K562 (cell line): Measurements from ENCODE around the gene HIVEP3. TPM values are rescaled to one million over a fixed set of nuclear protein-coding genes. Genes with fewer than 3 reads are reported as not detected.

Source experiments
- ATAC-seq: fragments of 200-7000 bp; cut with Tn5 transposase; 3 replicates; pipeline ENCODE4 v1.9.1; 2020; ENCODE audit warnings: moderate library complexity
- BruUV-seq: library from RNA; stranded (reverse); fragments of 400-500 nt; replicated peaks from 2 replicates; lab custom pipeline; 2021; lab: Mats Ljungman, UMichigan
- CTCF ChIA-PET: fragments of 300-600 bp; formaldehyde crosslinking; extraction: SDS; loops from one replicate; lab custom pipeline; 2021; ENCODE audit warnings: low intra/inter-chr PET ratio; lab: Yijun Ruan, JAX
- POLR2A ChIA-PET: fragments of 300-600, 350-650 bp; sonication (Branson Sonifier 250); formaldehyde crosslinking; extraction: SDS; loops from one replicate; lab custom pipeline; 2021; ENCODE audit warnings: antibody characterized with exemption, inconsistent platforms; lab: Yijun Ruan, JAX
- DNase-seq, 4 experiments: peaks; one replicate each; pipeline versions ENCODE4 v3.0.0 to v3.0.0-alpha.2; 2011 to 2018; ENCODE audit warnings: low spot score in 3 of 4, mixed read lengths in 3 of 4; ENCODE audit errors: extremely low read depth in 1 of 4
- FAIRE-seq: peaks from 2 replicates; lab custom pipeline; 2011; peaks lifted over from hg19 to GRCh38; lab: Jason Lieb, UNC
- H2AFZ ChIP-seq: 2 replicates; pipeline ENCODE4 v1.6.0; 2011; ENCODE audit warnings: low read depth, low read length, control low read depth, inconsistent platforms
- H3K27ac ChIP-seq: fragments of 200-600 bp; 3 replicates; pipeline ENCODE4 v1.8.0; 2011; ENCODE audit warnings: low read depth, mild to moderate bottlenecking, control low read depth, inconsistent platforms, low read length, moderate library complexity, mixed read lengths; ENCODE audit errors: extremely low read depth
- H3K27me3 ChIP-seq, 2 experiments: fragments of 300-600 bp in 1 of 2; 2 replicates in 1 of 2; 3 replicates in 1 of 2; pipeline versions ENCODE4 v1.6.0 to v1.8.0; 2011; ENCODE audit warnings: inconsistent platforms in 2 of 2, low read length in 2 of 2, mild to moderate bottlenecking in 1 of 2, mixed read lengths in 1 of 2, moderate library complexity in 1 of 2; ENCODE audit not compliant: control insufficient read depth in 2 of 2, insufficient read depth in 2 of 2
- H3K36me3 ChIP-seq: fragments of 300-600 bp; 3 replicates; pipeline ENCODE4 v1.8.0; 2011; ENCODE audit warnings: mild to moderate bottlenecking, low read length, inconsistent platforms; ENCODE audit not compliant: control insufficient read depth, insufficient read depth
- H3K4me1 ChIP-seq, 2 experiments: fragments of 200-600 bp in 1 of 2; replicated peaks in 1 of 2; 2 replicates in 1 of 2; 3 replicates in 1 of 2; pipeline versions ENCODE4 v1.5.1 to v1.8.0; 2011; ENCODE audit warnings: inconsistent platforms in 2 of 2, low read length in 2 of 2, mild to moderate bottlenecking in 1 of 2, mixed read lengths in 1 of 2, moderate library complexity in 1 of 2; ENCODE audit not compliant: control insufficient read depth in 2 of 2, insufficient read depth in 2 of 2
- H3K4me2 ChIP-seq: 2 replicates; pipeline ENCODE4 v1.6.1; 2011; ENCODE audit warnings: low read length, control low read depth, inconsistent platforms, mixed read lengths; ENCODE audit not compliant: insufficient read depth
- H3K4me3 ChIP-seq: fragments of 200-600 bp; sonication (generic), shearing (Covaris generic); 2 replicates; pipeline ENCODE4 v1.5.1; 2016; ENCODE audit warnings: control low read depth, inconsistent platforms
- H3K79me2 ChIP-seq: fragments of 200-600 bp; 3 replicates; pipeline ENCODE4 v1.8.0; 2011; ENCODE audit warnings: low read length, inconsistent platforms; ENCODE audit not compliant: control insufficient read depth, insufficient read depth
- H3K9ac ChIP-seq, 2 experiments: 2 replicates each; pipeline versions ENCODE4 v1.6.0 to v1.6.1; 2011; ENCODE audit warnings: low read depth in 2 of 2, low read length in 2 of 2, control low read depth in 1 of 2, inconsistent platforms in 1 of 2, mild to moderate bottlenecking in 1 of 2, mixed read lengths in 1 of 2; ENCODE audit not compliant: insufficient read depth in 1 of 2
- H3K9me1 ChIP-seq: one replicate; pipeline ENCODE4 v1.6.0; 2011; ENCODE audit warnings: inconsistent platforms, mild to moderate bottlenecking, low read length, moderate library complexity; ENCODE audit not compliant: control insufficient read depth, insufficient read depth
- H3K9me3 ChIP-seq: replicated peaks from 2 replicates; pipeline ENCODE4 v1.5.1; 2011; ENCODE audit warnings: low read depth, low read length, inconsistent platforms; ENCODE audit not compliant: control insufficient read depth, insufficient read depth
- H4K20me1 ChIP-seq: replicated peaks from 2 replicates; pipeline ENCODE4 v1.6.1; 2011; ENCODE audit warnings: low read length, inconsistent platforms, mixed read lengths; ENCODE audit not compliant: control insufficient read depth, insufficient read depth
- BCOR ChIP-seq: fragments of 450-650 bp; IDR thresholded peaks from 2 replicates; pipeline ENCODE4 v1.6.1; 2016
- CEBPG ChIP-seq, 3 experiments: fragments of 200-800 bp in 1 of 3; sonication (Bioruptor generic) in 1 of 3; sonication (generic) in 1 of 3; formaldehyde crosslinking in 1 of 3; IDR thresholded peaks in 2 of 3; conservative IDR thresholded peaks in 1 of 3; 2 replicates each; pipeline versions ENCODE4 v1.6.1 to v1.8.0; 2016 to 2022; ENCODE audit warnings: missing compliant biosample characterization in 2 of 3, missing genetic modification characterization in 2 of 3, mild to moderate bottlenecking in 1 of 3, missing genetic modification reagents in 1 of 3
- DMBX1 ChIP-seq: fragments of 250-450 bp; sonication (Bioruptor Pico); IDR thresholded peaks from 2 replicates; pipeline ENCODE4 v1.8.0; 2022; ENCODE audit warnings: inconsistent platforms, mild to moderate bottlenecking, moderate library complexity, borderline replicate concordance
- DNMT1 ChIP-seq: fragments of 450-650 bp; IDR thresholded peaks from 2 replicates; pipeline ENCODE4 v1.6.1; 2016; ENCODE audit warnings: antibody characterized with exemption, mild to moderate bottlenecking
- ETV6 ChIP-seq, 3 experiments: fragments of 150-350 bp in 1 of 3; sonication (generic) in 1 of 3; formaldehyde crosslinking in 1 of 3; IDR thresholded peaks; 2 replicates each; pipeline versions ENCODE4 v1.6.1 to v1.8.0; 2014 to 2022; ENCODE audit warnings: borderline replicate concordance in 2 of 3, low read depth in 2 of 3, antibody characterized with exemption in 1 of 3, low read length in 1 of 3, mild to moderate bottlenecking in 1 of 3, missing genetic modification reagents in 1 of 3
- HMG20A ChIP-seq: fragments of 450-650 bp; formaldehyde crosslinking; conservative IDR thresholded peaks from 2 replicates; pipeline ENCODE4 v1.4.0; 2020; ENCODE audit warnings: mild to moderate bottlenecking, mixed read lengths
- HNRNPL ChIP-seq: fragments of 200-400 bp; formaldehyde crosslinking; IDR thresholded peaks from 2 replicates; pipeline ENCODE4 v1.6.1; 2017; ENCODE audit warnings: low read depth, mild to moderate bottlenecking, low read length
- RAD21 ChIP-seq, 2 experiments: fragments of 250-450 bp in 1 of 2; fragments of 450-650 bp in 1 of 2; sonication (Bioruptor Pico) in 1 of 2; formaldehyde crosslinking in 1 of 2; IDR thresholded peaks in 1 of 2; conservative IDR thresholded peaks in 1 of 2; 2 replicates each; pipeline versions ENCODE4 v1.4.0 to v1.8.0; 2020 to 2022; ENCODE audit warnings: mild to moderate bottlenecking in 2 of 2, moderate library complexity in 1 of 2
- SOX6 ChIP-seq: fragments of 450-650 bp; IDR thresholded peaks from 2 replicates; pipeline ENCODE4 v1.6.1; 2014; ENCODE audit warnings: mild to moderate bottlenecking
- ZFP1 ChIP-seq: fragments of 450-650 bp; formaldehyde crosslinking; IDR thresholded peaks from 2 replicates; pipeline ENCODE4 v1.4.0; 2020; ENCODE audit warnings: mild to moderate bottlenecking, mixed read lengths
- ZFX ChIP-seq: sonication (generic); formaldehyde crosslinking; IDR thresholded peaks from 2 replicates; pipeline ENCODE4 v1.8.0; 2022; ENCODE audit warnings: mild to moderate bottlenecking, missing genetic modification reagents, moderate library complexity
- ZNF217 ChIP-seq: sonication (generic); formaldehyde crosslinking; IDR thresholded peaks from 2 replicates; pipeline ENCODE4 v1.8.0; 2022; ENCODE audit warnings: mild to moderate bottlenecking, missing genetic modification reagents
- ZNF347 ChIP-seq: fragments of 450-650 bp; formaldehyde crosslinking; IDR thresholded peaks from 2 replicates; pipeline ENCODE4 v1.4.0; 2020; ENCODE audit warnings: low read depth, mild to moderate bottlenecking, moderate library complexity
- ZNF41 ChIP-seq: fragments of 250-450 bp; sonication (Bioruptor Pico); conservative IDR thresholded peaks from 2 replicates; pipeline ENCODE4 v1.4.0; 2020; ENCODE audit warnings: mild to moderate bottlenecking
- ZNF449 ChIP-seq: fragments of 250-450 bp; sonication (Bioruptor Pico); IDR thresholded peaks from 2 replicates; pipeline ENCODE4 v1.8.0; 2022; ENCODE audit warnings: moderate library complexity, mild to moderate bottlenecking, inconsistent platforms
- WGBS: fragments of 100-300 bp; shearing (Covaris generic); methylation state at CpG from one replicate; pipeline ENCODE4 v1.1.6; 2016; ENCODE audit warnings: low coverage, mixed read lengths; ENCODE audit not compliant: insufficient coverage; ENCODE audit errors: missing lambda C conversion rate; 5-methylcytosine and 5-hydroxymethylcytosine counted together
- in situ Hi-C: fragments of 300-500 bp; cut with MboI; formaldehyde crosslinking; loops from 4 replicates; pipeline ENCODE4 v1.15.0; 2018; ENCODE audit warnings: inconsistent platforms, mixed read lengths
- intact Hi-C: fragments of 100-400 bp; cut with micrococcal nuclease; formaldehyde crosslinking; loops from 2 replicates; pipeline ENCODE4 v1.14.2; 2022
- polyA plus RNA-seq, 8 experiments: library from polyadenylated mRNA; depleted of rRNA in 4 of 8; stranded (reverse) in 5 of 8; unstranded in 3 of 8; fragments of >200 nt; fragmentation: Nextera tagmentation in 2 of 8; fragmentation: Illumina TruSeq in 1 of 8; extraction: Ambion mirVana in 2 of 8; extraction: Trizol in 1 of 8; gene quantifications; 2 replicates each; pipeline versions ENCODE4 v1.2.1 to v1.2.3, GENCODE V29; 2011 to 2014; ENCODE audit warnings: inconsistent platforms in 1 of 8, missing spikeins in 1 of 8
- total RNA-seq, 7 experiments: library from RNA; depleted of rRNA in 6 of 7; stranded (reverse); fragments of >200 nt in 6 of 7; fragmentation: Illumina TruSeq in 2 of 7; extraction: Trizol in 2 of 7; gene quantifications; 2 replicates each; pipeline versions ENCODE4 v1.2.1 to v1.2.3, GENCODE V29; 2011 to 2021; ENCODE audit warnings: low replicate concordance in 1 of 7

HIVEP3 gene
- total and polyA plus RNA-seq, 9 of the 15 experiments (the other 6 are each of a cell fraction or from before 2014, with no cell fraction given): 0.09 to 0.58 (median 0.34) TPM; not detected in 1

GRCh38 chr1:41536361-41536802, 382.3 kb downstream of the HIVEP3 start (continued):
- no peak for TF ChIP-seq HNRNPL
- TF ChIP-seq ZNF41 (CRISPR knock-in tag): no peak
- no peak for TF ChIP-seq ZFP1 (CRISPR knock-in tag)
- no peak for TF ChIP-seq BCOR
- no peak for TF ChIP-seq ZNF217
- no peak for TF ChIP-seq ZNF449 (CRISPR knock-in tag)

- no peak for FAIRE-seq
- ATAC-seq: no peak
- ChIA-PET CTCF (no interaction called here), POLR2A (no interaction called here)
- Histone ChIP-seq H3K79me2 (no peaks in the 10 kb centered on the region), H4K20me1 (no peaks in the 10 kb centered on the region; the same call in 1 of the 2 replicates), H2AFZ (no peak overlapping the region), H3K27ac (no peak overlapping the region), H3K4me3 (no peak overlapping the region), H3K4me1 (peaks cover 0 to 7% of the 10 kb centered on the region in 2 experiments; a peak in 2 of 5 replicates), H3K9me1 (peaks cover 4% of the 10 kb centered on the region), H3K4me2 (no peak overlapping the region), H3K27me3 (peaks cover 22 to 72% of the 10 kb centered on the region in 2 experiments), H3K9me3 (no peaks in the 10 kb centered on the region), H3K9ac (no peak overlapping the region), H3K36me3 (no peaks in the 10 kb centered on the region)
- in situ Hi-C loops: no loop called here
- BruUV-seq: no TSS peak
- intact Hi-C loops: no loop called here
- DNase-seq: no peak
- 3% methylated on average over 5 of the region's 5 CpGs for WGBS
- TF ChIP-seq ETV6 (IDR thresholded peaks at IDR 0.05; ENCODE audit: borderline replicate concordance in 1 of 2, low read depth in 2 of 2, low read length in 1 of 2): no peak
- TF ChIP-seq ETV6 (CRISPR knock-in tag; IDR thresholded peaks at IDR 0.05; ENCODE audit: borderline replicate concordance): no peak
- TF ChIP-seq ZNF347 (CRISPR knock-in tag): no peak
- no peak for TF ChIP-seq ZFP1 (CRISPR knock-in tag)
- no peak for TF ChIP-seq DMBX1 (CRISPR knock-in tag)
- no peak for TF ChIP-seq SOX6
- TF ChIP-seq HMG20A: no peak
- no peak for TF ChIP-seq CEBPG (CRISPR knock-in tag; IDR thresholded peaks at IDR 0.05)
- TF ChIP-seq CEBPG (tag; conservative IDR thresholded peaks at IDR 0.05 in 1 of 2, IDR thresholded peaks at IDR 0.05 in 1 of 2): no peak
- no peak for TF ChIP-seq DNMT1
- no peak for TF ChIP-seq ZFX
- TF ChIP-seq RAD21 (CRISPR knock-in tag; conservative IDR thresholded peaks at IDR 0.05 in 1 of 2, IDR thresholded peaks at IDR 0.05 in 1 of 2): no peak
Observed at GRCh38 chr1:41535716-41536115, 383.0 kb downstream of the HIVEP3 start.
